Common myeloid progenitor, CD34-positive (primary cell): Measurements from ENCODE around the gene TC2N.

Experiments used
- CTCF ChIA-PET: fragments of 350-600 bp; sonication (Branson Sonifier 250); formaldehyde crosslinking; loops from one replicate; lab custom pipeline; 2021; ENCODE audit warnings: antibody characterized with exemption; lab: Charles Lee
- POLR2A ChIA-PET: fragments of 350-600 bp; sonication (Branson Sonifier 250); formaldehyde crosslinking; loops from one replicate; lab custom pipeline; 2021; ENCODE audit warnings: antibody characterized with exemption; lab: Charles Lee
- DNase-seq, 3 donors: peaks; one replicate each; pipeline versions ENCODE4 v3.0.0 to v3.0.0-alpha.2; 2013
- H3K27ac ChIP-seq, 2 experiments: 1 replicate in 1 of 2; 2 replicates in 1 of 2; pipeline ENCODE4 v1.7.0; 2013; ENCODE audit warnings: inconsistent platforms in 2 of 2, low read length in 2 of 2, mild to moderate bottlenecking in 2 of 2, low read depth in 1 of 2, moderate library complexity in 1 of 2; ENCODE audit not compliant: severe bottlenecking in 2 of 2, insufficient read depth in 1 of 2, poor library complexity in 1 of 2
- H3K27me3 ChIP-seq, 5 experiments: replicated peaks in 2 of 5; 1 replicate in 3 of 5; 2 replicates in 2 of 5; pipeline versions ENCODE4 v1.6.1 to v1.7.0; 2013; ENCODE audit warnings: low read length in 4 of 5, mild to moderate bottlenecking in 2 of 5, moderate library complexity in 2 of 5, inconsistent platforms in 1 of 5; ENCODE audit not compliant: insufficient read depth in 5 of 5, control insufficient read depth in 4 of 5
- H3K36me3 ChIP-seq, 4 experiments: 1 replicate in 2 of 4; 2 replicates in 2 of 4; pipeline versions ENCODE4 v1.6.1 to v1.7.0; 2013; ENCODE audit warnings: low read length in 3 of 4, control low read depth in 1 of 4, mild to moderate bottlenecking in 1 of 4; ENCODE audit not compliant: control insufficient read depth in 4 of 4, insufficient read depth in 4 of 4
- H3K4me1 ChIP-seq, 4 experiments: 1 replicate in 3 of 4; 2 replicates in 1 of 4; pipeline versions ENCODE4 v1.6.1 to v1.7.1; 2013; ENCODE audit warnings: low read length in 3 of 4, mild to moderate bottlenecking in 3 of 4, control low read depth in 1 of 4, inconsistent platforms in 1 of 4, moderate library complexity in 1 of 4; ENCODE audit not compliant: control insufficient read depth in 4 of 4, insufficient read depth in 4 of 4; ENCODE audit errors: control extremely low read depth in 1 of 4
- H3K4me3 ChIP-seq, 7 experiments: 1 replicate in 4 of 7; 2 replicates in 3 of 7; pipeline versions ENCODE4 v1.5.1 to v1.7.0; 2013; ENCODE audit warnings: mild to moderate bottlenecking in 7 of 7, low read length in 6 of 7, moderate library complexity in 6 of 7, inconsistent platforms in 2 of 7, low read depth in 2 of 7, control low read depth in 1 of 7; ENCODE audit not compliant: insufficient read depth in 4 of 7, control insufficient read depth in 1 of 7; ENCODE audit errors: extremely low read depth in 1 of 7
- H3K9me3 ChIP-seq, 5 experiments: 1 replicate in 4 of 5; 2 replicates in 1 of 5; pipeline versions ENCODE4 v1.6.1 to v1.7.1; 2013; ENCODE audit warnings: low read length in 4 of 5, mild to moderate bottlenecking in 2 of 5, inconsistent platforms in 1 of 5, low read depth in 1 of 5, moderate library complexity in 1 of 5; ENCODE audit not compliant: control insufficient read depth in 4 of 5, insufficient read depth in 2 of 5; ENCODE audit errors: control extremely low read depth in 1 of 5
- WGBS: methylation state at CpG from one replicate; pipeline ENCODE4 v1.1.5; 2013; ENCODE audit not compliant: insufficient coverage; 5-methylcytosine and 5-hydroxymethylcytosine counted together

The TC2N gene

GRCh38 chr14:91731018-91731417, 136.3 kb downstream of the TC2N start:
- ChIA-PET CTCF (no interaction called here), POLR2A (no interaction called here)
- Histone ChIP-seq H3K4me1 (no peaks in the 10 kb centered on the region), H3K4me3 (no peak overlapping the region), H3K27ac (no peak overlapping the region), H3K27me3 (no peaks in the 10 kb centered on the region), H3K9me3 (peaks cover 0 to 2% (median 0%) of the 10 kb centered on the region in 5 experiments), H3K36me3 (no peaks in the 10 kb centered on the region)
- no peak for DNase-seq
- WGBS, result 100% methylated on average over 1 of the region's 2 CpGs

DNA sequence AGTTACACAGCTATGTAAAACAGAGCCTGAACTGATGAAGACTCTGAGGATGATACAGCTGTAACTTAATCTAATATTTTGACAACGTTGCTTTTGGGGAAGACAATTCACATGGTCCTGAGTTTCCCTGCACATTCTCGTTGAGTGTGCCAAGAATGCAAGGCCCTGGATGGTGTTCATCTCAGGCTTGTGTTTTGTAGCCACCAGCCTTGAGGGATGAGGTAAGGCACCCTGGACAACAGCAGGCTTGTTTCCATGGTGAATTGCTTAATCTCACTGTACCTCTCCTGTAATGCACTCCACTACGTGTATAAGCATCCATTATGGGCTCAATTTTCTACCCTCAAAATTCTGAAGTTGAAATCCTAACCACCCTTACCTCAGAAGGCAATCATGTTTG, 137.6 kb downstream of the TC2N start:
- H3K4me1 ChIP-seq, result no peaks in the 10 kb centered on the region
- H3K36me3 ChIP-seq, result no peaks in the 10 kb centered on the region
- H3K27ac ChIP-seq, result no peak overlapping the region
- CTCF ChIA-PET, result no interaction called here
- H3K9me3 ChIP-seq, result peaks cover 0 to 2% (median 0%) of the 10 kb centered on the region in 5 experiments
- POLR2A ChIA-PET, result no interaction called here
- DNase-seq, result no peak
- no peaks in the 10 kb centered on the region for H3K27me3 ChIP-seq
- H3K4me3 ChIP-seq, result no peak overlapping the region
- WGBS, result 89% methylated on average over 2 of the region's 3 CpGs
